GM19372 (cell line): ENCODE data around the gene CPEB3.

ENCODE experiments used
- ATAC-seq: cut with Tn5 transposase; IDR thresholded peaks from one replicate; pipeline ENCODE4 v1.9.1; 2021; ENCODE audit warnings: mild to moderate bottlenecking, low read depth, moderate library complexity; ENCODE audit not compliant: unreplicated experiment

The CPEB3 gene

GRCh38 chr10:92268748-92269147 is 22.1 kb downstream of the CPEB3 start:
- ATAC-seq, result no peak

GRCh38 chr10:92267343-92267742 is 23.5 kb downstream of the CPEB3 start:
- ATAC-seq, result no peak

- no peak for ATAC-seq
Measured at GRCh38 chr10:92265687-92266258, 25.1 kb downstream of the CPEB3 start.

GRCh38 chr10:92264249-92264648 is 26.6 kb downstream of the CPEB3 start:
- ATAC-seq, result no peak

GRCh38 chr10:92263396-92263795 is 27.5 kb downstream of the CPEB3 start:
- no peak for ATAC-seq

GRCh38 chr10:92248566-92248965 is 42.3 kb downstream of the CPEB3 start:
- ATAC-seq, result no peak

GRCh38 chr10:92244796-92245195 is 46.1 kb downstream of the CPEB3 start:
- no peak for ATAC-seq

- ATAC-seq, result no peak
Measured at GRCh38 chr10:92242910-92243671, 47.8 kb downstream of the CPEB3 start.

GRCh38 chr10:92242380-92242779 is 48.5 kb downstream of the CPEB3 start:
- ATAC-seq, result no peak

GRCh38 chr10:92241501-92241900 is 49.4 kb downstream of the CPEB3 start:
- no peak for ATAC-seq

- ATAC-seq, result no peak
Measured at GRCh38 chr10:92241158-92241500, 49.7 kb downstream of the CPEB3 start.

GRCh38 chr10:92240289-92241157 is 50.4 kb downstream of the CPEB3 start:
- ATAC-seq, result peak; percentile 58

- peak; percentile 40 for ATAC-seq
Measured at GRCh38 chr10:92239600-92240288, 51.1 kb downstream of the CPEB3 start.

- ATAC-seq, result no peak
Measured at GRCh38 chr10:92239151-92239599, 51.7 kb downstream of the CPEB3 start.

GRCh38 chr10:92238586-92239098 is 52.2 kb downstream of the CPEB3 start:
- no peak for ATAC-seq

GRCh38 chr10:92238054-92238585 is 52.8 kb downstream of the CPEB3 start:
- no peak for ATAC-seq

GRCh38 chr10:92231196-92231595 is 59.7 kb downstream of the CPEB3 start:
- ATAC-seq, result no peak

- ATAC-seq, result no peak
Measured at GRCh38 chr10:92222603-92223262, 68.1 kb downstream of the CPEB3 start.

- ATAC-seq, result no peak
Measured at GRCh38 chr10:92219559-92219958, 71.3 kb downstream of the CPEB3 start.

GRCh38 chr10:92218569-92218968 is 72.3 kb downstream of the CPEB3 start:
- ATAC-seq, result no peak
